ENCODE measurements around the gene ZNF281.
"Not testable (repeated sequence)": the region's sequence is repeated elsewhere in the genome, so short reads cannot be mapped to it uniquely, and the experiment has no call there.

Gene ZNF281

GRCh38 chr1:200363264-200363933 lies 46.4 kb downstream of the ZNF281 start:
- DNase-seq: no peak

GRCh38 chr1:200362421-200362820 lies 47.4 kb downstream of the ZNF281 start:
- DNase-seq: no peak

GRCh38 chr1:200359610-200360163 lies 50.1 kb downstream of the ZNF281 start:
- no peak for DNase-seq

GRCh38 chr1:200357925-200358324 lies 51.9 kb downstream of the ZNF281 start:
- DNase-seq: not testable (repeated sequence)

- DNase-seq: no peak
These were observed 54.0 kb downstream of the ZNF281 start for GRCh38 chr1:200355801-200356200.
